ENCODE measurements around the gene TMEM163. TPM values are rescaled to one million over a fixed set of nuclear protein-coding genes. Genes with fewer than 3 reads are reported as not detected.

Gene TMEM163
- total and polyA plus RNA-seq, 2 of the 13 experiments (the other 11 are each of a cell fraction or from before 2014, with no cell fraction given) = 0.05 TPM; not detected in 1

DNA sequence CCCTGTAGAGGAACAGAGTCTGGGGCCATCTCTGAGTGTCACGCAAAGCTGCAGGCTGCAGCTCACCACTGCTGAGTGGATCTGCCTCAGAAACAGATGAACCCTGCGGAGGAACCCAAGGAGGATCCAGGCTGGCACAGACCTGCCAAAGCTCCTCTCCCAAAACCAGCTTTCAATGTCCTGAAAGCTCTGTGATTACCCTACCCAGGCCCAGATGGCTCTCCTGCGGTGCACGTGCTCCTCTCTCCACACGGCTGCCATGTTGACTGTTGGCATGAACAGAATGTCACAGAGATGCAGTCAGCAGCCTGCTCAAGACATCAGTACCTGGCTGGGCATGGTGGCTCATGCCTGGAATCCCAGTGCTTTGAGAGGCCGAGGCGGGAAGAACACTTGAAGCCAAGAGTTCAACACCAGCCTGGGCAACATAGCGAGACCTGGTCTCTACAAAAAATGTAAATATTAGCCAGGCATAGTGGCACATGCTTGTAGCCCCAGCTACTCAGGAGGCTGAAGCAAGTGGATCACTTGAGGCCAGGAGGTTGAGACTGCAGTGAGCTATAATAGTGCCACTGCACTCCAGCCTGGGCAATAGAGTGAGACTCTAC, 248.1 kb downstream of the TMEM163 start:
- Histone ChIP-seq H3K27me3 (ENCODE audit: control insufficient read depth in 1 of 2, insufficient read depth in 2 of 2, low read length in 2 of 2) (peaks cover 2 to 22% of the 10 kb centered on the region in 2 experiments; a peak in 3 of 5 replicates), H3K4me3 (replicated peaks in 1 of 3; ENCODE audit: insufficient read depth in 1 of 3, low read depth in 2 of 3, low read length in 3 of 3) (no peak overlapping the region), H3K27ac (ENCODE audit: extremely low read length, insufficient read depth, low read length) (no peak overlapping the region), H3K4me1 (ENCODE audit: insufficient read depth, low read length) (no peaks in the 10 kb centered on the region), H3K4me2 (ENCODE audit: low read depth, low read length) (no peak overlapping the region), H3K9ac (ENCODE audit: insufficient read depth, low read depth, low read length) (no peak overlapping the region), H4K20me1 (ENCODE audit: insufficient read depth, low read length) (no peaks in the 10 kb centered on the region), H2AFZ (ENCODE audit: low read length) (no peak overlapping the region), H3K79me2 (ENCODE audit: insufficient read depth, low read length) (no peaks in the 10 kb centered on the region), H3K36me3 (replicated peaks in 1 of 2; ENCODE audit: control insufficient read depth in 1 of 2, insufficient read depth in 2 of 2, low read length in 2 of 2) (no peaks in the 10 kb centered on the region), H3K9me3 (ENCODE audit: low read length) (peaks cover 3% of the 10 kb centered on the region; the same call in 1 of the 2 replicates)
- CTCF ChIA-PET (ENCODE audit: low intra/inter-chr PET ratio, low total read pairs) = no interaction called here
- POLR2A ChIA-PET = no interaction called here
- FAIRE-seq (no peak), ATAC-seq (no peak), DNase-seq (ENCODE audit: low spot score) (no peak)
- in situ Hi-C loops (cut with HindIII; ENCODE audit: extremely low pct_ligation_motif_present, low pct_unique_long_range_greater_than_20kb) = no loop called here
- BruUV-seq (replicated peaks) = no TSS peak
- WGBS (ENCODE audit: low lambda C conversion rate) = 54% methylated on average over 7 of the region's 8 CpGs
- intact Hi-C loops (cut with micrococcal nuclease; ENCODE audit: unreplicated experiment) = no loop called here
- no peak for TF ChIP-seq AHDC1 (CRISPR knock-in tag; IDR thresholded peaks at IDR 0.05; ENCODE audit: borderline replicate concordance)
- TF ChIP-seq, protein P1, sequence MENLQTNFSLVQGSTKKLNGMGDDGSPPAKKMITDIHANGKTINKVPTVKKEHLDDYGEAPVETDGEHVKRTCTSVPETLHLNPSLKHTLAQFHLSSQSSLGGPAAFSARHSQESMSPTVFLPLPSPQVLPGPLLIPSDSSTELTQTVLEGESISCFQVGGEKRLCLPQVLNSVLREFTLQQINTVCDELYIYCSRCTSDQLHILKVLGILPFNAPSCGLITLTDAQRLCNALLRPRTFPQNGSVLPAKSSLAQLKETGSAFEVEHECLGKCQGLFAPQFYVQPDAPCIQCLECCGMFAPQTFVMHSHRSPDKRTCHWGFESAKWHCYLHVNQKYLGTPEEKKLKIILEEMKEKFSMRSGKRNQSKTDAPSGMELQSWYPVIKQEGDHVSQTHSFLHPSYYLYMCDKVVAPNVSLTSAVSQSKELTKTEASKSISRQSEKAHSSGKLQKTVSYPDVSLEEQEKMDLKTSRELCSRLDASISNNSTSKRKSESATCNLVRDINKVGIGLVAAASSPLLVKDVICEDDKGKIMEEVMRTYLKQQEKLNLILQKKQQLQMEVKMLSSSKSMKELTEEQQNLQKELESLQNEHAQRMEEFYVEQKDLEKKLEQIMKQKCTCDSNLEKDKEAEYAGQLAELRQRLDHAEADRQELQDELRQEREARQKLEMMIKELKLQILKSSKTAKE (CRISPR knock-in tag; IDR thresholded peaks at IDR 0.05; ENCODE audit: borderline replicate concordance) = no peak
- TF ChIP-seq, protein P2, sequence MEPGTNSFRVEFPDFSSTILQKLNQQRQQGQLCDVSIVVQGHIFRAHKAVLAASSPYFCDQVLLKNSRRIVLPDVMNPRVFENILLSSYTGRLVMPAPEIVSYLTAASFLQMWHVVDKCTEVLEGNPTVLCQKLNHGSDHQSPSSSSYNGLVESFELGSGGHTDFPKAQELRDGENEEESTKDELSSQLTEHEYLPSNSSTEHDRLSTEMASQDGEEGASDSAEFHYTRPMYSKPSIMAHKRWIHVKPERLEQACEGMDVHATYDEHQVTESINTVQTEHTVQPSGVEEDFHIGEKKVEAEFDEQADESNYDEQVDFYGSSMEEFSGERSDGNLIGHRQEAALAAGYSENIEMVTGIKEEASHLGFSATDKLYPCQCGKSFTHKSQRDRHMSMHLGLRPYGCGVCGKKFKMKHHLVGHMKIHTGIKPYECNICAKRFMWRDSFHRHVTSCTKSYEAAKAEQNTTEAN (CRISPR knock-in tag; conservative IDR thresholded peaks at IDR 0.05) = no peak
- no peak for TF ChIP-seq HNF4G (IDR thresholded peaks at IDR 0.05; ENCODE audit: borderline replicate concordance, low read depth, low read length)
- no peak for TF ChIP-seq HNF4G (CRISPR knock-in tag; IDR thresholded peaks at IDR 0.05; ENCODE audit: borderline replicate concordance, low read depth)
- TF ChIP-seq, protein P3, sequence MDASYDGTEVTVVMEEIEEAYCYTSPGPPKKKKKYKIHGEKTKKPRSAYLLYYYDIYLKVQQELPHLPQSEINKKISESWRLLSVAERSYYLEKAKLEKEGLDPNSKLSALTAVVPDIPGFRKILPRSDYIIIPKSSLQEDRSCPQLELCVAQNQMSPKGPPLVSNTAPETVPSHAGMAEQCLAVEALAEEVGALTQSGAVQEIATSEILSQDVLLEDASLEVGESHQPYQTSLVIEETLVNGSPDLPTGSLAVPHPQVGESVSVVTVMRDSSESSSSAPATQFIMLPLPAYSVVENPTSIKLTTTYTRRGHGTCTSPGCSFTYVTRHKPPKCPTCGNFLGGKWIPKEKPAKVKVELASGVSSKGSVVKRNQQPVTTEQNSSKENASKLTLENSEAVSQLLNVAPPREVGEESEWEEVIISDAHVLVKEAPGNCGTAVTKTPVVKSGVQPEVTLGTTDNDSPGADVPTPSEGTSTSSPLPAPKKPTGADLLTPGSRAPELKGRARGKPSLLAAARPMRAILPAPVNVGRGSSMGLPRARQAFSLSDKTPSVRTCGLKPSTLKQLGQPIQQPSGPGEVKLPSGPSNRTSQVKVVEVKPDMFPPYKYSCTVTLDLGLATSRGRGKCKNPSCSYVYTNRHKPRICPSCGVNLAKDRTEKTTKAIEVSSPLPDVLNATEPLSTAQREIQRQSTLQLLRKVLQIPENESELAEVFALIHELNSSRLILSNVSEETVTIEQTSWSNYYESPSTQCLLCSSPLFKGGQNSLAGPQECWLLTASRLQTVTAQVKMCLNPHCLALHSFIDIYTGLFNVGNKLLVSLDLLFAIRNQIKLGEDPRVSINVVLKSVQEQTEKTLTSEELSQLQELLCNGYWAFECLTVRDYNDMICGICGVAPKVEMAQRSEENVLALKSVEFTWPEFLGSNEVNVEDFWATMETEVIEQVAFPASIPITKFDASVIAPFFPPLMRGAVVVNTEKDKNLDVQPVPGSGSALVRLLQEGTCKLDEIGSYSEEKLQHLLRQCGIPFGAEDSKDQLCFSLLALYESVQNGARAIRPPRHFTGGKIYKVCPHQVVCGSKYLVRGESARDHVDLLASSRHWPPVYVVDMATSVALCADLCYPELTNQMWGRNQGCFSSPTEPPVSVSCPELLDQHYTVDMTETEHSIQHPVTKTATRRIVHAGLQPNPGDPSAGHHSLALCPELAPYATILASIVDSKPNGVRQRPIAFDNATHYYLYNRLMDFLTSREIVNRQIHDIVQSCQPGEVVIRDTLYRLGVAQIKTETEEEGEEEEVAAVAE (CRISPR knock-in tag; IDR thresholded peaks at IDR 0.05; ENCODE audit: borderline replicate concordance) = no peak
- TF ChIP-seq ZNF24 (IDR thresholded peaks at IDR 0.05) = no peak
- TF ChIP-seq HNRNPLL (IDR thresholded peaks at IDR 0.05; ENCODE audit: low read depth, low read length, poor library complexity, severe bottlenecking) = no peak
- TF ChIP-seq HHEX (CRISPR knock-in tag; IDR thresholded peaks at IDR 0.05) = no peak

Data from HepG2 (cell line).